A673 (cell line): ENCODE results near the gene HPX. TPM values are rescaled to one million over a fixed set of nuclear protein-coding genes. Genes with fewer than 3 reads are reported as not detected.

Experiments
- BruUV-seq: library from RNA; stranded (reverse); fragments of 400-500 nt; replicated peaks from 2 replicates; lab custom pipeline; 2021; lab: Mats Ljungman, UMichigan
- CTCF ChIA-PET: fragments of 300-600 bp; sonication (Branson Sonifier 250); formaldehyde crosslinking; loops from one replicate; lab custom pipeline; 2022; ENCODE audit warnings: antibody characterized with exemption; lab: Charles Lee
- POLR2A ChIA-PET: fragments of 300-600 bp; sonication (Branson Sonifier 250); formaldehyde crosslinking; loops from one replicate; lab custom pipeline; 2022; ENCODE audit warnings: antibody characterized with exemption; ENCODE audit not compliant: low non-redundant PET; lab: Charles Lee
- DNase-seq: peaks from one replicate; pipeline ENCODE4 v3.0.0-alpha.2; 2015; ENCODE audit warnings: low spot score
- H3K27ac ChIP-seq: fragments of 200-600 bp; sonication (generic); 2 replicates; pipeline ENCODE4 v1.5.1; 2016; ENCODE audit warnings: mixed run types, low read depth, mild to moderate bottlenecking, mixed read lengths, antibody characterized with exemption, low read length; ENCODE audit not compliant: poor library complexity, severe bottlenecking
- H3K27me3 ChIP-seq: fragments of 200-600 bp; sonication (generic); replicated peaks from 2 replicates; pipeline ENCODE4 v1.6.1; 2017; ENCODE audit warnings: mixed run types, low read depth, mild to moderate bottlenecking, mixed read lengths, antibody characterized with exemption, low read length; ENCODE audit not compliant: insufficient read depth, poor library complexity
- H3K36me3 ChIP-seq: fragments of 200-600 bp; sonication (generic); 2 replicates; pipeline ENCODE4 v1.6.1; 2016; ENCODE audit warnings: mixed run types, mild to moderate bottlenecking, mixed read lengths, antibody characterized with exemption, low read length; ENCODE audit not compliant: insufficient read depth, poor library complexity, severe bottlenecking
- H3K4me1 ChIP-seq: fragments of 200-600 bp; sonication (generic); 2 replicates; pipeline ENCODE4 v1.6.1; 2017; ENCODE audit warnings: mixed run types, mild to moderate bottlenecking, mixed read lengths, antibody characterized with exemption, low read length; ENCODE audit not compliant: insufficient read depth, poor library complexity, severe bottlenecking
- H3K4me3 ChIP-seq: fragments of 200-600 bp; sonication (generic); 2 replicates; pipeline ENCODE4 v1.5.1; 2016; ENCODE audit warnings: low read depth, mixed run types, mild to moderate bottlenecking, mixed read lengths, low read length; ENCODE audit not compliant: poor library complexity, severe bottlenecking
- H3K9me3 ChIP-seq: fragments of 200-600 bp; sonication (generic); 2 replicates; pipeline ENCODE4 v1.6.1; 2016; ENCODE audit warnings: mixed run types, low read depth, mild to moderate bottlenecking, mixed read lengths, antibody characterized with exemption, low read length; ENCODE audit not compliant: poor library complexity, severe bottlenecking
- CTCF ChIP-seq: fragments of 300-800, 200-600 bp; sonication (generic); conservative IDR thresholded peaks from 2 replicates; pipeline ENCODE4 v1.5.1; 2017; ENCODE audit warnings: low read depth, mild to moderate bottlenecking, antibody characterized with exemption, low read length, moderate library complexity, mixed read lengths
- EZH2 ChIP-seq: fragments of 200-600 bp; sonication (generic); IDR thresholded peaks from 2 replicates; pipeline ENCODE4 v1.6.1; 2017; ENCODE audit warnings: borderline replicate concordance, low read depth, mild to moderate bottlenecking, mixed read lengths, antibody characterized with exemption, low read length; ENCODE audit not compliant: poor library complexity, severe bottlenecking
- intact Hi-C: fragments of 100-400 bp; cut with micrococcal nuclease; formaldehyde crosslinking; loops from one replicate; pipeline ENCODE4 v1.10.0; 2022; ENCODE audit not compliant: unreplicated experiment
- total RNA-seq: library from RNA; stranded (reverse); gene quantifications from 2 replicates; pipeline ENCODE4 v1.2.3, GENCODE V29; 2021

HPX gene
- total RNA-seq, 1 experiment from 2014 or later: 4.5 TPM

GRCh38 chr11:6417907-6418556, 22.8 kb downstream of the HPX start:
- POLR2A ChIA-PET: interaction anchor here (0.5 kb wide), 1 partner anchor 46 kb away, joined by 6 read pairs; no protein-coding TSS in a partner anchor
- TF ChIP-seq EZH2 (no peak), CTCF (no peak)
- intact Hi-C loops: loop anchor here (2.0 kb wide), 1 partner anchor 21 kb away; no protein-coding TSS in a partner anchor
- no peak for DNase-seq
- H3K9me3 ChIP-seq: no peaks in the 10 kb centered on the region
- no peaks in the 10 kb centered on the region for H3K27me3 ChIP-seq
- CTCF ChIA-PET: no interaction called here
- BruUV-seq: no TSS peak
- H3K4me3 ChIP-seq: peak overlapping the region; percentile 87
- H3K4me1 ChIP-seq: peaks cover 13% of the 10 kb centered on the region
- no peaks in the 10 kb centered on the region for H3K36me3 ChIP-seq
- peak overlapping the region; percentile 7 for H3K27ac ChIP-seq

- H3K27ac ChIP-seq: no peak overlapping the region
- CTCF ChIA-PET: no interaction called here
- intact Hi-C loops: no loop called here
- TF ChIP-seq EZH2: no peak
- TF ChIP-seq CTCF: no peak
- no peaks in the 10 kb centered on the region for H3K27me3 ChIP-seq
- H3K4me3 ChIP-seq: no peak overlapping the region
- peaks cover 13% of the 10 kb centered on the region for H3K4me1 ChIP-seq
- no peak for DNase-seq
- H3K36me3 ChIP-seq: no peaks in the 10 kb centered on the region
- POLR2A ChIA-PET: no interaction called here
- no peaks in the 10 kb centered on the region for H3K9me3 ChIP-seq
- no TSS peak for BruUV-seq
These were observed 25.0 kb downstream of the HPX start for GRCh38 chr11:6415797-6416196.

GRCh38 chr11:6414874-6415328, 25.9 kb downstream of the HPX start:
- Histone ChIP-seq H3K4me3 (no peak overlapping the region), H3K27me3 (no peaks in the 10 kb centered on the region), H3K36me3 (peaks cover 7% of the 10 kb centered on the region), H3K27ac (no peak overlapping the region), H3K4me1 (peaks cover 13% of the 10 kb centered on the region), H3K9me3 (no peaks in the 10 kb centered on the region)
- ChIA-PET POLR2A (no interaction called here), CTCF (no interaction called here)
- DNase-seq: no peak
- BruUV-seq: no TSS peak
- intact Hi-C loops: no loop called here
- TF ChIP-seq EZH2 (no peak), CTCF (no peak)
